H1 (cell line): ENCODE results near the gene ROS1. TPM values are rescaled to one million over a fixed set of nuclear protein-coding genes. Genes with fewer than 3 reads are reported as not detected.

Experiments
- BRCA1 ChIP-seq: IDR thresholded peaks from 2 replicates; pipeline ENCODE4 v1.6.1; 2012; ENCODE audit warnings: low read depth, low read length, improper control_type of control experiment
- CTBP2 ChIP-seq: IDR thresholded peaks from 2 replicates; pipeline ENCODE4 v1.7.0; 2011; ENCODE audit warnings: borderline replicate concordance, mild to moderate bottlenecking, moderate library complexity, mixed read lengths, low read length; ENCODE audit not compliant: insufficient read depth, insufficient read length
- HDAC6 ChIP-seq: IDR thresholded peaks from one replicate; pipeline ENCODE4 v1.7.1; 2012; ENCODE audit warnings: low read depth, mild to moderate bottlenecking, inconsistent platforms, low read length, moderate library complexity
- PHF8 ChIP-seq: fragments of 200-600 bp; sonication (generic); conservative IDR thresholded peaks from 2 replicates; pipeline ENCODE4 v1.7.1; 2012; ENCODE audit warnings: low read depth, mild to moderate bottlenecking, inconsistent platforms, low read length, moderate library complexity
- POLR2A ChIP-seq, 2 experiments: IDR thresholded peaks; 1 replicate in 1 of 2; 2 replicates in 1 of 2; pipeline ENCODE4 v1.6.1; 2011; ENCODE audit warnings: low read depth in 2 of 2, low read length in 2 of 2, mild to moderate bottlenecking in 2 of 2; ENCODE audit errors: control extremely low read depth in 1 of 2
- POLR2AphosphoS5 ChIP-seq: IDR thresholded peaks from 2 replicates; pipeline ENCODE4 v1.6.1; 2011; ENCODE audit warnings: low read depth, low read length
- RNF2 ChIP-seq: fragments of 200-900, 300-1000 bp; sonication (generic); IDR thresholded peaks from 2 replicates; pipeline ENCODE4 v1.7.1; 2016; ENCODE audit warnings: borderline replicate concordance, low read depth, mild to moderate bottlenecking, antibody characterized with exemption, low read length; ENCODE audit not compliant: poor library complexity, severe bottlenecking; ENCODE audit errors: missing control alignments
- USF2 ChIP-seq: IDR thresholded peaks from 2 replicates; pipeline ENCODE4 v1.6.1; 2011; ENCODE audit warnings: low read length, improper control_type of control experiment
- ZNF274 ChIP-seq: IDR thresholded peaks from 2 replicates; pipeline ENCODE4 v1.7.0; 2012; ENCODE audit warnings: low read length, borderline replicate concordance; ENCODE audit errors: extremely low read depth
- polyA plus RNA-seq, 7 experiments: library from polyadenylated mRNA; depleted of rRNA in 3 of 7; stranded (reverse) in 5 of 7; unstranded in 2 of 7; fragments of >200 nt in 5 of 7; fragments of 200-250 nt in 2 of 7; gene quantifications; 1 replicate in 5 of 7; 2 replicates in 1 of 7; 4 replicates in 1 of 7; pipeline versions ENCODE4 v1.2.1 to v1.2.3, GENCODE V29; 2011 to 2013; ENCODE audit warnings: missing spikeins in 2 of 7, mixed read lengths in 2 of 7
- total RNA-seq: library from RNA; stranded (reverse); fragmentation: NEBNext Ultra II Directional; extraction: Animal tissue kit (Norgen Biotek cat#: 25700); gene quantifications from 2 replicates; pipeline ENCODE4 v1.2.1, GENCODE V29; 2021

Gene ROS1
- total and polyA plus RNA-seq, 2 of the 8 experiments (the other 6 are each of a cell fraction or from before 2014, with no cell fraction given), result not detected

- TF ChIP-seq USF2 (no peak), HDAC6 (no peak), RNF2 (no peak), POLR2AphosphoS5 (no peak), BRCA1 (no peak), POLR2A (IDR thresholded peaks at IDR 0.05; ENCODE audit: control extremely low read depth in 1 of 2, low read depth in 2 of 2, low read length in 2 of 2) (no peak), PHF8 (no peak), ZNF274 (no peak), CTBP2 (no peak)
These were observed 98.4 kb downstream of the ROS1 start (continued) for GRCh38 chr6:117327149-117328004.
